ENCODE measurements around the gene TMEM158.

Gene TMEM158

DNA sequence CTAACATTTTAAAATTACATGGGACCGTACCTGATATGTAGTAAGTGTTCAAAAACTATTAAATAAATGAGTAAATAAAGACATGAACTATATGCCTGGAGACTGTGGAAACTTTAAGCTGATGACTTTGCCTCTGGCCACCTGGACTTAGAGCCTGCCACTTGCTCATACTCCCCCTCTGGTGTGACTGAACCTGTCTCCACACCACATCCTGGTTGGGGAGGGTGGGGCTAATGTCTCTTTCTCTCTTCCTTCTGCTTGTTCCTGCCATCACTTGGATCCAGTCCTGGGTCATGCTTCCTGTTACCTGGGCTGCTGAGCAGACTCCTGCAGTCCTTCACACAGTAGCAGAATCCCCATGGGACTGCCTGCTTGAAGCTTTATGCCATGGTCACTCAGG is 8.2 kb upstream of the TMEM158 start:
- H3K4me3 ChIP-seq (ENCODE audit: low read depth, low read length), result no peak overlapping the region
- no peaks in the 10 kb centered on the region for H3K4me1 ChIP-seq (ENCODE audit: control insufficient read depth, insufficient read depth, low read length, unreplicated experiment)
- H3K36me3 ChIP-seq (ENCODE audit: insufficient read depth, low read length), result no peaks in the 10 kb centered on the region
- peaks cover 33% of the 10 kb centered on the region for H3K27me3 ChIP-seq (ENCODE audit: insufficient read depth, low read length)
- no peak overlapping the region for H2AFZ ChIP-seq (ENCODE audit: low read length, unreplicated experiment)
- no peaks in the 10 kb centered on the region for H3K79me2 ChIP-seq (ENCODE audit: control insufficient read depth, insufficient read depth, low read length, unreplicated experiment)
- H3K27ac ChIP-seq (ENCODE audit: low read depth, low read length), result no peak overlapping the region

DNA sequence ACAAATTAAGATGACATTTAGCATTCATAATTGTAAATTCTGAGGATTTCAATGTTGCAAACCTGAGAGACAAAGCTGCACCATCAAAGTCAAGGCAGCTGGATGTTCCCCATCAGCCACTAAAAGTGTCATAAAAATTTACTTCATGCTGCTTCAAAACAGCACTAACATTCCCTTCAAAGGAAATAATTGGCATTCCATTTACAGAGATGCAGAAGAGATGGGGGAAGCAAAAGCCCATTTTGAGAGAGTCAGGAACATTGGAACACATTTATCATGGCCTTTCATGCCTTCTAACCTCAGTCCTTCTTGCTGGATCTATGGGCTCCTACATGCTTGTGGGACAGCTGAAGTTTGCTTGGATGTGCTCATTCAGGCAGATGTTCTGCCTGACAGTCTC is 6.4 kb upstream of the TMEM158 start:
- Histone ChIP-seq H3K79me2 (ENCODE audit: control insufficient read depth, insufficient read depth, low read length, unreplicated experiment) (no peaks in the 10 kb centered on the region), H2AFZ (ENCODE audit: low read length, unreplicated experiment) (no peak overlapping the region), H3K4me3 (ENCODE audit: low read depth, low read length) (no peak overlapping the region), H3K4me1 (ENCODE audit: control insufficient read depth, insufficient read depth, low read length, unreplicated experiment) (no peaks in the 10 kb centered on the region), H3K36me3 (ENCODE audit: insufficient read depth, low read length) (no peaks in the 10 kb centered on the region), H3K27me3 (ENCODE audit: insufficient read depth, low read length) (peaks cover 35% of the 10 kb centered on the region), H3K27ac (ENCODE audit: low read depth, low read length) (no peak overlapping the region)

DNA sequence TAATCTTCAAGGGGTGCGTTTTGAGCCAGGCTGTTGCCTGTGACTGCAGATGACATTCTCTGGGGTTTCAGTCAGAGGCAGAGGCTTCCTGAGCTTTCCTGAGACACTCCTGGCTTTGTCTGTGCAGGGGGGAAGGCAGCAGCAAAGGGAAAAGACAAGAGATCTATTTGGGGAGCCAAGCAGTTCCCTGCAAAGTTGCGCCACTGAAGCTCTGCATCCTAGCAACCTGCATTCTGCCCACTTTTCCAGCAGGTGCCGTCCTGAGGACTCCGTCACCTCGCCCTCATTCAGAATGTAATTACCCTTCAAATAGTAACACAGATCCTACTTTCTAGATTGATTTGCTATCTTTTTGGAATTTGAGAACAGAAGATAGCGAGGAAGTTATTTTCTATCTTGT is 1.9 kb upstream of the TMEM158 start:
- no peak overlapping the region for H3K27ac ChIP-seq (ENCODE audit: low read depth, low read length)
- H3K4me1 ChIP-seq (ENCODE audit: control insufficient read depth, insufficient read depth, low read length, unreplicated experiment), result peaks cover 15% of the 10 kb centered on the region
- H2AFZ ChIP-seq (ENCODE audit: low read length, unreplicated experiment), result no peak overlapping the region
- peaks cover 30% of the 10 kb centered on the region for H3K27me3 ChIP-seq (ENCODE audit: insufficient read depth, low read length)
- H3K36me3 ChIP-seq (ENCODE audit: insufficient read depth, low read length), result no peaks in the 10 kb centered on the region
- no peak overlapping the region for H3K4me3 ChIP-seq (ENCODE audit: low read depth, low read length)
- H3K79me2 ChIP-seq (ENCODE audit: control insufficient read depth, insufficient read depth, low read length, unreplicated experiment), result peaks cover 6% of the 10 kb centered on the region

DNA sequence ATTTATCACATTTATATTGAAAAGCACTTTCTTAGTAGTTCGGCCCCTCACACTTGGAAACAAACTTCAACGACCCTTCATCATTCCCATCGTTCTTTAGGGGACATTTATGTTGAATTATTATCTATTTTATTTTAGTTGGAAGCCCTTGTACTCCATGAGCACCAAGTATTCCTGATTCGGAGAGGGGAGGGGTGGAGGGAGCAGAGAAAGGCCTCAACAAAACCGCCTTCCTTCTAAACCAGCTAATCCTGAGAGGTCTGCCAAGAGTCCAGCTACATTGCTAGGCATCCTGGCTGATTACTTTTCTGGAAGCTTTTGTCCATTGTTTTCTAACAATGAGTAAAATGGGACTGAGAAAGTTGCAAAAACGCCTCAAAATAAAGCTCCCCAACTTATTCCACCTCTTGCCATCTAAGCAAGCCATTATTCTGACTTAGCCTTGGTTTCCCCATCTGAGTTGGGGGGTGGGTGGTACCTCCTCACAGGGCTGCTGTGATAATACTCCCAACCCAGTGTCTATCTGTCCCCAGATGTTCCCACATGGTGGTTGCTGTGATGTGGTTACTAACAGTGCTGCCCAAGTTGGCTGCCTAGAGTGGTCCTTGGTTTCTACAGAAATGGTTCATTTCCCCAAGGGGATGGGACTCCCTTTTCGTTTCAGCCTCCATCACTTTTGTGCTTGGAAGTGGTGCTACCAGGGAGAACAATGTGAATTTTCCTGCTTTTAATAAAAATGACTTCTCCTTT is 1.2 kb upstream of the TMEM158 start:
- peaks cover 15% of the 10 kb centered on the region for H3K4me1 ChIP-seq (ENCODE audit: control insufficient read depth, insufficient read depth, low read length, unreplicated experiment)
- H3K27ac ChIP-seq (ENCODE audit: low read depth, low read length), result no peak overlapping the region
- H2AFZ ChIP-seq (ENCODE audit: low read length, unreplicated experiment), result peak overlapping the region; percentile 80
- H3K36me3 ChIP-seq (ENCODE audit: insufficient read depth, low read length), result no peaks in the 10 kb centered on the region
- H3K79me2 ChIP-seq (ENCODE audit: control insufficient read depth, insufficient read depth, low read length, unreplicated experiment), result peaks cover 10% of the 10 kb centered on the region
- peak overlapping the region; percentile 82; the same call in 1 of the 2 replicates for H3K4me3 ChIP-seq (ENCODE audit: low read depth, low read length)
- H3K27me3 ChIP-seq (ENCODE audit: insufficient read depth, low read length), result peaks cover 28% of the 10 kb centered on the region

DNA sequence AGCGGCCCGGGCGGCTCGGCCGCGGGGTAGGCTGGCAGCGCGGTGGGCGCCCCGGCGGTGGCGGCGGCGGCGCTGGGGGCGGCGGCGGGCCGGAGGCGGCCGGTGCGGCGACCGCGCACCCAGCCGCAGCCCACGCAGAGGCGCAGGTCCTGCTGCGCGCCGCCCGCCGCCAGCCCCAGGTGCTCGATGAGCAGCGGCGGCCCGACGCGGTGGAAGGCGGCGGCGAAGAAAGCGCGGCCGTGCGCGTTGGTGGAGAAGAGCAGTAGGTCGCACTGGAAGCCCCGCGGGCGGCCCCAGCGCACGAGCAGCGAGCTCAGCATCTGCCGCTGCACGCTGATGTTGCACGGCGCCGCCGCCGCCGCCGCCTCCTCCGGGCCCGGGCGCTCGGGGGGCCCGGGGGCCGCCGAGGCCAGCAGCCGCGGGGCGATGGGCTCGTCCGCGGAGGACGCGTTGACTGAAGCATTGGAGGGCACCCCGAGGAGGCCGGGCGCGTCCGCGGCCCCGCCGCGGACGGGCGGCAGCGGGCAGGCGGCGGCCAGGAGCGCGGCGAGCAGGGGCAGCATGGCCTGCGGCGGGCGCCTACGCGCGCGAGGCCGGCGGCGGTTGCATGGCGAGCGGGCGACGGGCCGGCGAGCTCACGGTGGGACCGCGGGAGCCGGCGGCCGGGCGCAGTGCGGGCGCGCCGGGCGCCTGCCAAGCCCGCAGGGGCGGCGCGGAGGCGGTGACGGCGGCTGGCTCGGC is 452 bp downstream of the TMEM158 start:
- peaks cover 10% of the 10 kb centered on the region for H3K79me2 ChIP-seq (ENCODE audit: control insufficient read depth, insufficient read depth, low read length, unreplicated experiment)
- H3K27ac ChIP-seq (ENCODE audit: low read depth, low read length), result no peak overlapping the region
- H2AFZ ChIP-seq (ENCODE audit: low read length, unreplicated experiment), result no peak overlapping the region
- H3K4me1 ChIP-seq (ENCODE audit: control insufficient read depth, insufficient read depth, low read length, unreplicated experiment), result peaks cover 15% of the 10 kb centered on the region
- H3K36me3 ChIP-seq (ENCODE audit: insufficient read depth, low read length), result no peaks in the 10 kb centered on the region
- H3K4me3 ChIP-seq (ENCODE audit: low read depth, low read length), result peak overlapping the region; percentile 95
- peaks cover 17% of the 10 kb centered on the region for H3K27me3 ChIP-seq (ENCODE audit: insufficient read depth, low read length)

DNA sequence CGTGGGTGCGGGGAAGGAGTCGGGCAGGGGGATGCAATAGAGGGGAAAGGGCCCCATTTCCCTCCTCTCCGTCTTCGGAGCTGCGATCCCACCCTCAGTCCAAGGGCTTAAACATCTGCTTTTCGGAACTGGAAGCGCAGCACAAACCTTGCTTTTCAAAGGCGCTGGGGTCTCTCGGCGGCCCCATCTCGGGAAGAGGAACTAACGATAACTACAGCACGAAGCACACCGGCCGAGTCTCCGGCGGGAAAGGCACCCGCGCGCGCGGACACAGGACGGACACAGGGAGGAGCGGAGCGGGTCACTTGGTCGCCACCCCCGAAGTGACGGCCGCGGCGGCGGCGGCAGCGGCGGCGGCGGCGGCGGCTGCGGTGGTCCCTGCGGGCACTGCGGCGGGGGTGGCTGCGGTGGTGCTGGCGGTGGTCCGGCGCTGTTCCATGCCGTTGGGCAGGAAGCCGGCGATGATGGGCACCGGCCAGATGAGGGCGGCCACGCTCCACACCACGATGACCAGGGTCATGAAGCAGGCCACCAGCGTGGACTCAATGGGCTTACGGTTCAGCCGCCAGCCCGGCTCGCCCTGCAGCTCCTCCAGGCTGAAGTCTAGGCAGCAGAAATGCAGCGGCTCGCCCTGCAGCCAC is 1.1 kb downstream of the TMEM158 start:
- H3K36me3 ChIP-seq (ENCODE audit: insufficient read depth, low read length), result no peaks in the 10 kb centered on the region
- peak overlapping the region; percentile 25 for H3K27ac ChIP-seq (ENCODE audit: low read depth, low read length)
- peaks cover 13% of the 10 kb centered on the region for H3K27me3 ChIP-seq (ENCODE audit: insufficient read depth, low read length)
- H3K4me1 ChIP-seq (ENCODE audit: control insufficient read depth, insufficient read depth, low read length, unreplicated experiment), result peaks cover 15% of the 10 kb centered on the region
- H3K79me2 ChIP-seq (ENCODE audit: control insufficient read depth, insufficient read depth, low read length, unreplicated experiment), result peaks cover 10% of the 10 kb centered on the region
- H2AFZ ChIP-seq (ENCODE audit: low read length, unreplicated experiment), result peak overlapping the region; percentile 79
- H3K4me3 ChIP-seq (ENCODE audit: low read depth, low read length), result peak overlapping the region; percentile 95

DNA sequence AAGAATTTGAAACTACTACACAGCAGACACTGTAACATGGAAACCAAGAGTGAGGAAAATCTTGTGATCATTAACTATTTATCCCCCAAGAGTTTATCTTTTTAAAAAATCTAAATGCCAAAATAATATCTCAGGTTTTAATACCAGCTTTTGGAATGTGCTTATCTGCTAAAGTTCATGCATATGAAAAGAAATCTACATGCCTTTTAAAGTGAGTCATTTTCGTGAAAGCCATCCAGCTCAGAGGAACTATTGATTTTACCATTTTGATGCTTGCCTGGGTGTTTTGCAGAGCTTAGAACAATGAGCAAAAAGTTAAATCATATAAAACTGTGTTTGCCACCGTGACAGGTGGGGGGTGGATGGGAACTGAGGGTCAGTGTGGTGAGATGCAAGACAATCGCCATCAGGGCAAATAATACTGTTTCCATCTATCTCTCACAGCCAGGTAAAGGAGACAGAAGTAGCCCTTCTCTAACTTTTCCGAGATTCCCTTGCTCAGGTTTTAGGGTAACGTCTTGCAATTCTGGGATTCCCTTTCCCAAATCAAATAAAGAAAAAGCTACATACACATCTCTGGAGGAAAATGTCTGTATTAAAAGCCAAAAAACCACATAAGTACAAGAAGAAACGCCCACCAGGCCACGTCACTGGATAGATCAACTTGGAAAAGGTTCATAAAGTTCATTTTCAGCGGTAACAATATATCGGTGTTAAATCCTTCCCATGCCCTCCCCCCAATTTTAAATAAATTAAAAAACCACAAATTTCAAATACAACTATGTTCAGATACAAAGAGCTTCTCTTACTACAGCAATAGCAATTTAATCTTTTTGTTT is 2.0 kb downstream of the TMEM158 start:
- Histone ChIP-seq H2AFZ (ENCODE audit: low read length, unreplicated experiment) (peak overlapping the region; percentile 44), H3K27ac (ENCODE audit: low read depth, low read length) (peak overlapping the region; percentile 25), H3K27me3 (ENCODE audit: insufficient read depth, low read length) (0 out of 2 replicates have a peak, but pooled peaks cover 5% of the 10 kb centered on the region), H3K79me2 (ENCODE audit: control insufficient read depth, insufficient read depth, low read length, unreplicated experiment) (peaks cover 10% of the 10 kb centered on the region), H3K4me1 (ENCODE audit: control insufficient read depth, insufficient read depth, low read length, unreplicated experiment) (peaks cover 20% of the 10 kb centered on the region), H3K36me3 (ENCODE audit: insufficient read depth, low read length) (no peaks in the 10 kb centered on the region), H3K4me3 (ENCODE audit: low read depth, low read length) (peak overlapping the region; percentile 95)

DNA sequence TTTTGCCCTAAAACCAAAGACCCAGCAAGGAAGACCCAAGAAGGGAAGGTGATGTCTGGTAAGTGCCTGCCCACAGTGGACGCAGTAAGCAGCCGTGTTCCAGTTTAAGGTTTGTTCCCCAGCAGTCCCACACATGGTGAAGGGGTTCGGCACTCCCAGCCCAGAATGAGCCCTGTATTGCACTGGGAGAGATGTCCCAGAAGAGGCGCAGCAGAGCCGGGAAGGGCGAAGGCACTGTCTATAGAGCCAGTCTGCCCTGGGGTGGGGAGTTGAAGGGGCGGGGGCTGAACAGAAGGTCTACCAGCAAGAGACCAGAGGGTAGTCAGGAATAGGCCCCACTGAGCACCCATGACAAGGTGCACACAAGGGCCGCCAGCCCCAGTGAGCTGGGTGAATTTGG is 6.4 kb downstream of the TMEM158 start:
- H3K27ac ChIP-seq (ENCODE audit: low read depth, low read length), result no peak overlapping the region
- no peaks in the 10 kb centered on the region for H3K27me3 ChIP-seq (ENCODE audit: insufficient read depth, low read length)
- peaks cover 27% of the 10 kb centered on the region for H3K4me1 ChIP-seq (ENCODE audit: control insufficient read depth, insufficient read depth, low read length, unreplicated experiment)
- H3K36me3 ChIP-seq (ENCODE audit: insufficient read depth, low read length), result no peaks in the 10 kb centered on the region
- H3K79me2 ChIP-seq (ENCODE audit: control insufficient read depth, insufficient read depth, low read length, unreplicated experiment), result peaks cover 10% of the 10 kb centered on the region
- H3K4me3 ChIP-seq (ENCODE audit: low read depth, low read length), result no peak overlapping the region
- H2AFZ ChIP-seq (ENCODE audit: low read length, unreplicated experiment), result no peak overlapping the region

DNA sequence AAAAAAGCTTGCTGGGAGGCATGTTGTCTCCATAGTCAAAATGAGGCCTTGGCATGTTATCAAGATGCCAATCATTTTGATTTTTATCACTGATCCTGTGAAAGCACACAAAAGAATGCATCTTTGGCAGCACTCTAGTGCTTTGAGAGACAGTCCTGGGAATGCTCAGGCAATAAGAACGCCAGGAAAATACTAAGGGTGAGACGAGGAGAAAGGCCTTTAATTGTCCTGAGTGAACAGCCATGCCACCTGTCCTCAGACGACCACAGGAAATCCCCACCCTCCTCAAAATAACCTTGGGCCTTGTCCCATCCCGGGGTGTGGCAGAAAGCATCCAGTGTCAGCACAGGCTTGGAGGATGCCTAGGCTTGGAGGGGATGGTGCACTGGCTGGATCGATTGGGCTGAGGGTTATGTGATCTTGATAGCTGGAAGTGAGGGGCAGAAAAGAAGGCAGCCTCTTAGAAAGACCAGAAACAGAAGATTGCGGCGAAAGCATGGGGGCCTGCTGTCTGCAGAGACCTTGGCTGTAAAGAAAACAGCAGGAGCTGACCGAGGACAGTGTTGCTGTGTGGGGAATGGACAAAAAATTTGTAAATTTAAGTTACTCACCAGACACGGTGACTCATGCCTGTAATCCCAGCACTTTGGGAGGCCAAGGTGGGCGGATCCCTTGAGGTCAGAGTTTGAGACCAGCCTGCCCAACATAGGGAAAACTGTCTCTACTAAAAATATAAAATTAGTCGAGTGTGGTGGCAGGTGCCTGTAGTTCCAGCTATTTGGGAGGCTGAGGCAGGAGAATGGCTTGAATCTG is 7.3 kb downstream of the TMEM158 start:
- H3K79me2 ChIP-seq (ENCODE audit: control insufficient read depth, insufficient read depth, low read length, unreplicated experiment), result peaks cover 6% of the 10 kb centered on the region
- no peaks in the 10 kb centered on the region for H3K36me3 ChIP-seq (ENCODE audit: insufficient read depth, low read length)
- H3K4me3 ChIP-seq (ENCODE audit: low read depth, low read length), result no peak overlapping the region
- no peak overlapping the region for H3K27ac ChIP-seq (ENCODE audit: low read depth, low read length)
- H3K27me3 ChIP-seq (ENCODE audit: insufficient read depth, low read length), result no peaks in the 10 kb centered on the region
- no peak overlapping the region for H2AFZ ChIP-seq (ENCODE audit: low read length, unreplicated experiment)
- peaks cover 21% of the 10 kb centered on the region for H3K4me1 ChIP-seq (ENCODE audit: control insufficient read depth, insufficient read depth, low read length, unreplicated experiment)

All from ACC112 (cell line).